ENCODE data around the gene CPN2.

The CPN2 gene, protein sequence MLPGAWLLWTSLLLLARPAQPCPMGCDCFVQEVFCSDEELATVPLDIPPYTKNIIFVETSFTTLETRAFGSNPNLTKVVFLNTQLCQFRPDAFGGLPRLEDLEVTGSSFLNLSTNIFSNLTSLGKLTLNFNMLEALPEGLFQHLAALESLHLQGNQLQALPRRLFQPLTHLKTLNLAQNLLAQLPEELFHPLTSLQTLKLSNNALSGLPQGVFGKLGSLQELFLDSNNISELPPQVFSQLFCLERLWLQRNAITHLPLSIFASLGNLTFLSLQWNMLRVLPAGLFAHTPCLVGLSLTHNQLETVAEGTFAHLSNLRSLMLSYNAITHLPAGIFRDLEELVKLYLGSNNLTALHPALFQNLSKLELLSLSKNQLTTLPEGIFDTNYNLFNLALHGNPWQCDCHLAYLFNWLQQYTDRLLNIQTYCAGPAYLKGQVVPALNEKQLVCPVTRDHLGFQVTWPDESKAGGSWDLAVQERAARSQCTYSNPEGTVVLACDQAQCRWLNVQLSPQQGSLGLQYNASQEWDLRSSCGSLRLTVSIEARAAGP

DNA sequence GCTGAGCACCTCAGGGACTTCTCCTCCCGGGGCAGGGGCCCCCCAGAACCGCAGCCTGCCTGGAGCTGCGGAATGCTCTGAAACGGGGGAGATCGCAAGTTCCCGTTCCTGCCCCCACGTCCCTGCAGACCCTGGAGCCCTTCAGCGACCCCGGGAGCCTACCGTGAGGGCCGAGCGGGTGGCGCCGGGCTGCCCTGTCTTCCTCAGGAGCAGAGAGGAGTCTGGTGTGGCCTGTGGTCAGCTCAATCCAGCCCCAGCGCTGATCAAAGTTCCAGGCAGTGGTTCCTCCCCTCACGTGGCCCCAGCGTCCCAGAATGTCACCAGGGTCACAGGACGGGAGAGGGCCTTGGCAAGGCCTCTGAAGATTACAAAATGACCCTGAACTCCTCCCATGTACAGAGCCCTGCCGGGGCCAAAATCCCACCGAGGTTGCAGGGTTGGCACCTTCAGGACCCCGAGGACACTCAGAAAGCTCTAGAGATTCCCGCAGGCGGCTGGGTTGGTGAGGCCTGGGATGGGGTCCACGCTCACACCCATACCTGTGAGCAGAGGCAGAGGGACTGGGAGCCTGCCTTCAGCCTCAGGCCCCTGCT is at the start of gene CPN2:
Gene CPN2 (minus strand): TSS at position 249 of the 593 bp plus-strand sequence. CDS start 8,626 bp downstream, outside the sequence.
- DNase-seq (ENCODE audit: low read depth in 2 of 2) = no peak

DNA sequence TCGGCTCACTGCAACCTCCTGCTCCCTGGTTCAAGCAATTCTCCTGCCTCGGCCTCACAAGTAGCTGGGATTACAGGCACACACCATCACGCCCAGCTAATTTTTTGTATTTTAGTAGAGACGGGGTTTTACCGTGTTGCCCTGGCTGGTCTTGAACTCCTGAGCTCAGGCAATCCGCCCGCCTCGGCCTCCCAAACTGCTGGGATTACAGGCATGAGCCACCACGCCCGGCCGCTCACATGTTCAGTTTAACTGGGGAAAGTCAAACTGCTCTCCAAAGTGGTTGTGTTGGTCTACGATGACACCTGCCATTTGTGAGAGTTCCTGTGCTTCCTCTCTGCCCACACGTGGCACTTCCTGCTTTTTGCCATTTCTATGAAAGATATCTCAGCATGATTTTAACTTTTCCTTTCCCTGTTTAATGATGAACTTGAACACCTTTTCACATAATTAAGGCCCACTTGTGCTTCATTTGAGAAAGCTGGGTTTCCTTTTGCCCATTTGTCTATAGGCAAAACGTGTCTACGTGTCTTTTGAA is 48.8 kb upstream of the CPN2 start:
- DNase-seq (ENCODE audit: low read depth in 2 of 2) = no peak

DNA sequence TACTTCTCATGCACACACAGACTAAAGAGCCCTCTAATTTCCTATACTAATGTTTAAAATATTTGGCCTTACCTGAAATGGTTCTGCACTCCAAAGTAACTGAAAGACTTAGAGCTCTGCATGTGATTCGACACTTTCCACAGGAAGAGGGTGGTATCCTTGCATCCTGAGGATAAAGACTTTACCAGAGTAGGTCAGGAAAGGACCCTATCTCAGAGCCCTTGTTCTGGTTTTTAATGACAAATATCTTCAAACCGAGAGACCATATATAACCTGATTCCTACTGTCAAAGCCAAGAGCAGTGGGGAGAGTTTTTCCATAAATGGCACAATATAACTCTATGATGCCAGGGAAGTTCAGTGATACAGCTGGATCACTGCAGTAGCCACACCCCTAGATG is 48.0 kb upstream of the CPN2 start, which contains the start of gene GP5:
Gene GP5 (minus strand): TSS at position 101 of the 400 bp plus-strand sequence. CDS start 984 bp downstream, outside the sequence.
- DNase-seq (ENCODE audit: low read depth in 2 of 2) = no peak

DNA sequence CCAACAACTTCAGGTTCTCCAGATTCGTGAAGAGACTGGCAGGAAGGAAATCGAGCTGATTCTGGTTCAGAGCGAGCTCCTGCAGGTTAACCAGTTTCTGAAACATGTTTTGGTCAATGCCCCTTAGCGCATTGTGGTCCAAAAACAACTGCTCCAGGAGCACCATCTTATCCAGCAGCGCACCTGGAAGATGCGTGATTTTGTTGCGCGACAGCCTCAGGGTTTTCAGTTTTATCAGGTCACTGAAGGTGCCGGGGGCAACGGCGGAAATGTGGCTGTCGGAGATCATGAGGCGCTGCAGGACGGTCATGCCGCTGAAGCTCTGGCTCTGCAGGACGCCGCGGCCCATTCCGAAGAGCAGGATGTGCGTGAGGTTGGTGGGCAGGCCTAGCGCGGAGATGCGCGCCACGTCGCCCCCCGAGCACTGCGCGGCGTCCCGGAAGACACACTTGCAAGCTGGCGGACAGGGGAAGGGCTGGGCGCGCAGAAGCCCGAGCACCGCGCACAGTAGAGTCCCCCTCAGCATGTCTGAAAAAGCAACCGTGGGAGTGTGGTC is 46.7 kb upstream of the CPN2 start:
- peak in 1 of 2 donors; percentile 10 for DNase-seq (ENCODE audit: low read depth in 2 of 2)

DNA sequence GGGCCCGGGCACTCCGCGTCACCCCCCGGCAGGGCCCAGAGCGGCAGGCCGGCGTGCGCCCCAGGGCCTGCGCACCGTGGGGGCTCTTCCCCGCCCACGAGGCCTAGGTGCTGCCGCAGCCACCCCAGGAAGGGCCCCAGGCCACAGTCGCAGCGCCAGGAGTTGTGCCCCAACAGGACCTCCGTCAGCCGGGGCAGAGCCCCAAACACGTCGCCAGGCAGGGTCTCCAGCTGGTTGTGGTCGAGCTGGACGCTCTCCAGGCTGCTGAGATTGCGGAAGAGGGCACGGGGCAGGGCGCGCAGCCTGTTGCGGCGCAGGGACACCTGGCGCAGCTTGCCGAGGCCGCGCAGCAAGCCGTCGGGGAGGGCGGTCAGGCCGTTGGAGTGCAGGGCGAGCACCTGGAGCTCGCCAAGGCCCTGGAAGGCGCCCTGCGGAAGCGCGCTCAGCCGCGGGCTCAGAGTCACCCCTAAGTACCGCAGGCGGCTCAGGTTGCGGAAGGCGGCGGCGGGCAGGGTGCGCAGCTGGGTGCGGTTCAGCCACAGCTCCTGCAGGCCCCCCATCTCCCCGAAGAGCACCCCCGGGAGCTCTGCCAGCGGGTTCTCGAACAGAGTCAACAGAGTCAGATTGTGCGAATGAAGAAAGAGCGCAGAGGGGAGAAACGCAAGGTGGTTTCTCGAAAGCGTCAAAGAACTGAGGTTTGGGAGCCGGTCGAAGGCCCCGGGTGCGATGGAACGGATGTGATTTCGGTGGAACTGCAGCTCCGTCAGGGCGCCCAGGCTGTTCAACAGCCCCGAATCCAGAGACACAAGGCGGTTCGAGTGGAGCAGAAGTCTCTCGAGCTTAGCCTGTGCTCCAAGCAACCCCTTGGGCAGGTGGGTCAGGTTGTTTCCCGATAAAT is 46.0 kb upstream of the CPN2 start:
- no peak for DNase-seq (ENCODE audit: low read depth in 2 of 2)

DNA sequence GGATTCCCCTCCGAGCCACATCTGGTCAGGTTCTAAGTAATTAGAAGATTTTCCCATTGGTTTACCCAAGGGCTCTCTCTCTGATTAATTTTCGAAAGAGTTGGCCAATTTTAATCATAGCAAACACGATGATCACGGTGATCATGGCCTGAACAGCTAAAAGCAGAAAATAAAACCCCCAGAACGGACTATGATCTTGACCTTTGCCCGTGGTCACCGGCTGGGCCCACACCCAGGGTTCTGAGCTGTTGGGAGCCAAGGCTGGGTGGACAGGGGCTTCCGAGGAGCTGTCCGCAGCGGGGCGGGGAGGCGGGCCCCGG is 45.4 kb upstream of the CPN2 start:
- no peak for DNase-seq (ENCODE audit: low read depth in 2 of 2)

DNA sequence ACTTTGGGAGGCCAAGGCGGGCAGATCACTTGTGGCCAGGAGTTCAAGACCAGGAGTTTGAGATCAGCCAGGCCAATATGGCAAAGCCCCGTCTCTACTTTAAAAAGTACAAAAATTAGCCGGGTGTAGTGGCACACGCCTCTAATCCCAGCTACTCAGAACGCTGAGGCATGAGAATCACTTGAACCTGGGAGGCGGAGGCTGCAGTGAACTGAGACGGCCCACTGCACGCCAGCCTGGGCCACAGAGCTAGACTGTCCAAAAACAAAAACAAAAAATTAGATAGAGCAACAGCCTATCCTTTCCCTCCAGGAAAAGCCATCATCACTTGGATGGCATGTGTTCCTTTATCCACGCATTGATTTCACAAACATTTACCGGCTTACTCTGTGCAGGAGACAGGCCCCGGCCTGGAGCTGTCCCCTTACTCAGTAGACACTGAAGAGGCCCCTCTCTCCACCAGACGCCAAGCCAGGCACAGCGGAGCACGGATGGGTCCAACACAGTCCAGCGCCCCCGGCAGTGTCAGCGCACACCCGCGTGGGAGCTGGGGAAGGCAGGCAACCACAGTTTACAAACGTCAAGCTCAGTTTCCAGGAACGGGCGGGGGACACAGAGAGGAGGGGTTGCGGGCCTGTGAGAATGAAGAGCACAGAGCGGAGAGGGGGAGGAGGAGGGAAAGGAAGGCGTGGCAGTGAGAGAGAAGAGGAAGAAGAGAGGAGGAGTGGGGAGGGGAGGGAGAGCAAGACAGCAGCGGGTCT is 44.8 kb upstream of the CPN2 start:
- DNase-seq (ENCODE audit: low read depth in 2 of 2) = peak; percentile 56 to 64

DNA sequence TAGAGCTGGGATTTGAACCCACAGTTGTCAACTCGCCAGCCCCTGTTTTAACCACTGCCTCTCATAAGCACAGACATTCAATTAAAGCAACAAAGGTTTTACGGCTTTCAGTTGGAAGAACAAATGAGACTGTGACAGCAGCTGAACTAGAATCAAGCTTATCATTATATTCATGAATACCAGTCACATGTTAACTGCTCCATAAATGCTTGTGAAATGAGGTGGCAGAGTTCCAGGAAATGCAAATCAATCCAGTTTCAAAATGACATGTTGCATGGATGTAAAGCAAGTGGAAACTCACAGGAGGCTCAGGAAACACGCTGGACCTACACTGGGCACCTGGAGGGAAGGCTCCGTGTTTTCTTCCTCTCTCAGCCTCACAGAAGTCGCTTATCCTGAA is 44.1 kb upstream of the CPN2 start:
- no peak for DNase-seq (ENCODE audit: low read depth in 2 of 2)

DNA sequence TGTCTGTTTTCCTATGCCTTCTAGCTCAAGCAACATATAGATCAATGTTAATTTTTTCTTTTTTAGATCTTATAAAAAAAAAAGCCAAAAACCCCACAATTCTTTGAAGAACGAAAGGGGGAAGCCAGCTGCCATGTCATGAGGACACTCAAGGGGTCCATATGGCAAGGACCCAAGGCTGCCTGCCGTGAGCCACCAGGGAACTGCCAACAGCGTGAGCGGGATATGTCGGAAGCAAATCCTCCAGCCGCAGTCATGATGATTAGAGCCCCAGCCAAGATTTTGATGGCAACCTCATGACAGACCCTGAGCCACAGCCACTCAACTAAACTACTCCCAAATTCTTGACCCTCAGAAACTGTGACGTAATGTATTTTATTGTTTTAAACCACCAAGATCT is 41.4 kb upstream of the CPN2 start:
- DNase-seq (ENCODE audit: low read depth in 2 of 2) = no peak

DNA sequence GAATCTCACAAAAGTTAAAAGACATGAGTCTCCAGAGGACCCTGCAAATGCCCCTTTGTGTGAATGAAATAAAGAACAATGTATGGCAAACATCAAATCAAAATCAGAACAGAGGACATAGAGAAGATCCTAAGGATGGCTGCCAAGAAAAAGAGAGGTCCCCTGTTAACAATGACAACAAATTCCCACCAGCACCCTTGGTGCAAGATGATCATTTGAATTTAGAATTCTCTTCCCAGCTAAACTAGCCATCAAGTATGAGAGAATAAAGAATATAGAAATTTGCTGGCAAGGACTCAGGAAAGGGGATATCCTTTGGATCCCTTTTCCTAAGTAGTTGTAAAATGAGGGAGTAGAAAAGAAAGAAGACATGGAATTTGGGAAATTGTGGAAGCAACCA is 39.7 kb upstream of the CPN2 start:
- DNase-seq (ENCODE audit: low read depth in 2 of 2) = no peak

DNA sequence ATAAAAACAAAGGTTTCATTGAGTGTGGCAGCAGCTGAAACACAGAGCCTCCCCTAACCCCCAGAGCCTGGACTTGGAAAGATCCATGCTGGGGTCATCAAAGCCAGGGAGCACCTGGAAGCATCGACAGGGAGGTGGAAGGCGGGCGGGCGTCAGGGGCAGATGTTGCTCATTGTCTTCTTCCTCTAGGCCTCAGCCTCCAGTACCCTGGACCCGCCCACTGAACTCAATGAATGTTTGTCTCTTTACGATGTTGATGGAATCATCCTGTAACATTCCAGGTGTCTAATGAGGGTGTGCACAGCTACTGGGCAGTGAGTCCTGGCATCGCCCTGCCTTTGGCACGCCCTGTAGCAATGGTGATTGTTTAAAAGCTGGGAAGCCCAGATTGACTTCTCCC is 38.1 kb upstream of the CPN2 start:
- DNase-seq (ENCODE audit: low read depth in 2 of 2) = no peak

DNA sequence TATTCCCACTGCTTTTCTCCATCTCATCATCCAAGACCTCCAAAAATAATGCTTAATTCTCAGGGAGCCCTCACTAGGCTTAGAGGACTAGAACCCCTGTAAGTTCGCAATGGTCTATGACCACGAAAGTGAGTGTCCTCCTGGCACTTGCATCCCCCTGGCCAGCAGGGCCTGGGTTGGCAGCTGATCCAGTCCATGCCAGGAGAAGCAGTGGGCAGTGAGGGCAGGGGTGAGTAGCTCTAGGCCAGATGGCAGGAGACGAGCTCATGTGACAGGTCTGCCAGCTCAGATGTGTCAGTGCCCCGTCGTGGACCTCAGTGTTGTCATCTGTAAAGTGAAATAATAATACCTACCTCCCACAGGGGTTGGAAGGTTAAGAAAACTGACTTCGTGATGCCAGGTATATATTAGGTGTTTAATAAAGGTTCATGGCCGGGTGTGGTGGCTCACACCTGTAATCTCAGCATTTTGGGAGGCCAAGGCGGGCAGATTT is 36.8 kb upstream of the CPN2 start:
- no peak for DNase-seq (ENCODE audit: low read depth in 2 of 2)

DNA sequence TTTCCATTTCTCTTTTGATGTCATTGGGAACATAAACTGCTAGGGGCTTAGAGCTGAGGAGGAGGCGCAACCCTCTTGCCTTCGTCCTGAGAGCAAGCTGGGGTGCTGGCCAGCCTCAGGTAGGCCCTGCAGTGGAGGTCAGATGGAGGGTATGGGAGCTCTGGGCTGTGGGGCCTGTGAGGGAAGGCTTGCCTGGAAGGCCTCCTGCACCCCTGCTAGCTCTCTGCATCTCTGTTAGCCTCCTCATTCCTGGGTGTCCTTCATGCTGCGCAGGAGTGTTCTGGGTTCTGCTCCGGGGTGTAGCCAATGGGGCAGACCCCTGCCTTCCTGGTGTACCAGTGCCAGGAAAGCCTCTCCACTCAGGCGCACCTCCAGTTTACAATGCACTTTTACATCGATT is 36.1 kb upstream of the CPN2 start:
- no peak for DNase-seq (ENCODE audit: low read depth in 2 of 2)

DNA sequence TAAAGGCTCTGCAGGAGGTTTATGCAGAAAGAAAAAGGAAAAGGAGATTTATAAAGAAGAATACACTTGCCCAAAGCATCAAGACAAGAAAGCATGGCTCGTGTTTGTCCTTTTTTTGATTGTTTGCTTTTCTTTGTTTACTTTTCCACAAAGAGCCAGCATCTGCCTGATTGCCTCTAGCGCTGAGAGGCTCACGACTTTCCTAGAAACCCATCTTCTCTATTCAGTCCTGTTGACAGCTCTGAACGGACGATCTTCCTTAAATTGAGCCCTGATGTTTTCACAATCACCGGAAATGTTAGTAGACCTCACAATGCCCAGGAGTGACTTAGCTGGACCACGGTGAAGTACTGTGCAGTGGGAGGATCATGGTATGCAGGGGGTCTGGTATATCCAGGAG is 35.5 kb upstream of the CPN2 start:
- DNase-seq (ENCODE audit: low read depth in 2 of 2) = no peak

DNA sequence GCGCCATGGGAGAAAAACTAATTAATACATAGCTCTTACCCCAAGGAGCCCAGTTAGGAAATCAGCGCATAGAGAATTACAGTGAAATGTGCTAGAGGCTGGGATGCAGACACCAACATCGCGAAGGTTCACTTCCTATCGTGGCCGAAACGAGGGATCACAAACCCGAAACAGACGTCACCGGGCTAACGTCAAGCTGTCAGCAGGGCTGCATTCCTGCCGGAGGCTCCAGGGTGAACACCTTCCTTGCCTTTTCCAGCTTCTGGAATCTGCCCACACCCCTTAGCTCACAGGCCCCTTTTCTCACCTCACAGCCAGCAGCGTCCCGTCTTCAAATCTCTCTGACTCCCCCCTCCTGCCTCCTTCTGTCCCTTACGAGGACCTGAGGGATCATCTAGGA is 34.9 kb upstream of the CPN2 start:
- DNase-seq (ENCODE audit: low read depth in 2 of 2) = no peak

DNA sequence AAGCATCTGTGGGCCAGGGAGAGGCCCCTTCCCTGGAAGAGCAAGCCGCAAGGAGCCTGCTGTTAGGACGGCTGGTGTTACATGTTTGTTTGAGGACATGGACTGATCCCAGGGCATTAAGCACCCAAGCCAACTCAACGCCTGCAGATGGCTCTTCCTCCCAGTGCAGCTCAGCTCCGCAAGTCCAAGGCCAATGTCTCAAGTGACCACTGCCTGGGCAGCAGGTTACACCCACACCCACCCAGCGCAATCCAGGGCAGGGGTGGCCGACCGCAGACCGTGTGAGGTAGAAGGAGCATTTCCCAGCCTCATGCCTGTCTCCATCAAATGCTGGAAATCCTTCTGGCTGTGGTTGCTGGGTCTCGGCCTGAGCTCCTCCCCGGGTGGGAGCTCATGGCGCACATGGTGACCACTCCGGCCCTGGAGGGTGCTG is 33.5 kb upstream of the CPN2 start:
- DNase-seq (ENCODE audit: low read depth in 2 of 2) = no peak

DNA sequence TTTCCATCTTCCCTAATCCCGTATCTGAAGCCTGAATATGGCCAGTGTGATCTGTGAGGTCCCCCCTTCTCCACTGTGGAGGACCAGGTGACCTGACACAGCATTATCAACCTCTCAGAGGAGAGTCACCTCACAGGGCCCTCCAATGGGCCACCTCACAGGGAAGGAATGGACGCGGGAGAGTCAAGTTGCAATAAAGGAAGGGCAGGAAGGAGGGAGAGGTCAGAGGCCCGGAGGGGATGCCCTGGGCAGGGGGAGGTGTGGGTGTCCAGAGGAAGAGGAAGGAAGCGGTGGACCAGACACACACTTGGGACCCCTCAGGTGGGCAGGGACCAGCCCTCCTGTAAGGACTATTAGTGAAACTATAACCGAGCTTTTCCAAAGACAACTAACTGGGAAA is 33.0 kb upstream of the CPN2 start:
- DNase-seq (ENCODE audit: low read depth in 2 of 2) = no peak

DNA sequence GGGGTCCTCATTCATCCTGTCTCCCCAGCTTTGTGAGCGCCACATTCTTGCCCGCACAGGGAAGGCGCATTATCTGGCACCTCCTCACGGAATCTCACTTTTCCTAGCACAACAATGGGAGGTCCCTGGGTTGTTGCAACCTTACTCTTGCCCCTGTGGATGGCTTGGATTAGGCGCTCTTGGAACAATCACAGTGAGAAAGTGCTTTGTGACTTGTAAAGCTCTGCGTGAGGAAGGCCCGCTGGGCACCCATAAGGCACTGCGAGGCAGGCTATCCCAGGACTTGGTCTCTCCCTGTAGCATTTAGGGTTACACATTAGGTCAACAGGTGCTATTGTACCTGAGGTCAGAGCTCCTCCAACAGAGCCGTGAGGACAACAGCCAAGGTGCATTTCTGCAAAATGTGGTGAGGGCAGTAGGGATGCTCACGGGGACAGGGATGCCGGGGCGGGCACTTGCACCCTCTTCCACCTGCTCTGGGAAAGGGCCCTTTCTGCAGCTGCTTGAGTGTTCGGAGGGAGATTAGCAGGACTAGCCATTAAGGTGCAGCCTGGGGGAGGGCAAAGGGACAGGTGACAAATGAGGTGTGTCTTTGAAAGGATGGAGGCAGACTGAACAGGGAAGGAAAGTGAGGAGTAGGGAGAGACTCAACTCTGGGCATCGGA is 32.3 kb upstream of the CPN2 start:
- no peak for DNase-seq (ENCODE audit: low read depth in 2 of 2)

DNA sequence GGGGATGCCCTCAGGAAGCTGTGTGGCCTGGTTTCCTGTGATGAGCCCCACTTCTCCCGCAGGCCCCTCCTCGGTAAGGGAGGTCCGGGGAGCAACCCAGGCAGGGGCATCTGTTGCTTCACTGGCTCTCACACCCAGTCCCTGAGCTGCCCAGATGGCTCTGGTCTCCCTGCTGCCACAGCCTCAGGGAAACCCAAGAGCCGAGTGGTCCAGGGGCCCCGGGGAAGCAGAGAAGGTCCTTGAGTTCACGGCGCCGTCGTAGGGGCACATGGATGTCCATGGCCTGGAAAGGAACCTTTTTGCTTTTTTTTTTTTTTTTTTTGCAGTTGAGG is 31.7 kb upstream of the CPN2 start:
- no peak for DNase-seq (ENCODE audit: low read depth in 2 of 2)

DNA sequence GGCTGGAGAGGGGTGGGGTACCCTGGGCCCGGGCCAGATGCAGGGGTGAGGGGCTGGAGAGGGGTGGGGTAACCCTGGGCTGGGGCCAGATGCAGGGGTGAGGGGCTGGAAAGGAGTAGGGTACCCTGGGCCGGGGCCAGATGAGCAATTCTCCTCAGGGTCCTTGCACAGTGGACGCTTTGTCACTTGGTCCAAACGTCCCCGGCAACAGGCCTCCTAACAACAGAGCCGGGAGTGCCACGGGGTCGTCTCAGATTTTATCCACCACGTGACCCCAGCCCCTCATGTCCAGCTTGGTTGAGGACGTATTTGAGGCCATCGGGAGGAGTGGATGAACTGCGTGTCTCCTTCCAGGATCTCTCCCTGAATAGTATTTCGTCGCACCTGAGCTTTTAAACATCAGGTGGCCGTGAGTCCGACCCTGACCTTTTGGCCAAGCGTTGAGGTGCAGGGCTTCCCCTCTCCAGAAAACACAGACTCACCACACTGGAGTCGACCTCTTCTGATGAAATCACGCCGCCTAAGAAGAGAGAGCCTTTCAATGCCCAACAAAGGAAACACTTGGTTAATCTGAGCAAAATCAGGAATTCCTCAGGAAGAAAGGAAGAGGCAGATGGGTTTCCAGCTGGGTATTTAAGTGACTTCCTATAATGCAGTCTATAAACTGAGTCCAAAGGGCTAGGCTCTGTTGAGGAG is 31.2 kb upstream of the CPN2 start:
- DNase-seq (ENCODE audit: low read depth in 2 of 2) = no peak
